Frontal cortex (tissue), 4 donors: Measurements from ENCODE around the gene MKNK2. TPM values are rescaled to one million over a fixed set of nuclear protein-coding genes. Genes with fewer than 3 reads are reported as not detected.

Experiments used
- DNase-seq, 2 donors: peaks; one replicate each; pipeline ENCODE4 v3.0.0; 2012; ENCODE audit warnings: low spot score in 2 of 2
- FAIRE-seq: peaks from 2 replicates; lab custom pipeline; 2012; peaks lifted over from hg19 to GRCh38; lab: Jason Lieb, UNC
- total RNA-seq: library from RNA; depleted of rRNA; stranded (reverse); fragments of >200 nt; gene quantifications from one replicate; pipeline ENCODE4 v1.2.3, GENCODE V29; 2014
- donor health status: control.
- donor health status: control.
- donor health status: control.

MKNK2 gene
- total RNA-seq, 1 donor from 2014 or later, result 18.3 TPM

- no peak for FAIRE-seq
- DNase-seq, result peak in 1 of 2 donors; percentile 73
Measured at GRCh38 chr19:2060884-2061494, 9.9 kb upstream of the MKNK2 start.

DNA sequence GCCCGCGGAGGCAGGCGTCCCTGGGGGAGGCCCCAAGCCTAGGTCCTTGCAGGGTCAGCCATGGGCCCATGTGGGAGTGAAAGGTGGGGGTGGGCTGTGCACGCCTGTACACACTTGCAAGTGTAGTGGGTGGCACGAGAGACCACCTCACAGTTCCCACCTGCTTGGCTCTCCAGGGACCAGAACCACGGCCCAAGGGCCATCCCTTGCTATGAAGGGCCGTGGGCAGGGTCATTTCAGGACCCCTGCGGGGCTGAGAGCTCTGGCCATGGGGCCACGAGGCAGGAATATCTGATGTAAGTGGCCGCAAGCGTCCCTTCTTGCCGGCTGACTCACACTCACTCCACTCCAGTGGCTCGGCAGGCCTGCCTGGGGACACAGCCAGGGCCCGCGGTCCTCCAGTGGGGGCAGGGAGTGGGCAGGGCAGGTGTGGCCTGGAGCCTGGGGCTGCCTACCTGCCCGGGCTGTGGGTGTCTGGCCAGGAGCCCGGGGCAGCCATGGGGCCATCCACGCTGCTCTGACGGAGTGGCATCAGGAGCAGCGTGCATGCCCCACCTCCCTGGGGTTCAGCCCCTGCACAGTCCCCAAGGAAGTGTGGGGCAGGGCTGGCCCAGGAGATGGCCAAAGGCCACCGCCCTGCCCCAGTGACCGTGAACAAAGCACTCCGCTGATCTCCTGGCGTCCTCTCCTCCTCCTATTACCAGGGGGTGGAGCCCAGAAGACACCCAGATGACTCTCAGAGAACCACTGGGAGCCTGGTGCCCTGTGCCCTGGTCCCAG lies 8.6 kb upstream of the MKNK2 start:
- no peak for FAIRE-seq
- DNase-seq, result no peak

- no peak for FAIRE-seq
- no peak for DNase-seq
Measured at GRCh38 chr19:2058570-2059421, 7.8 kb upstream of the MKNK2 start.

DNA sequence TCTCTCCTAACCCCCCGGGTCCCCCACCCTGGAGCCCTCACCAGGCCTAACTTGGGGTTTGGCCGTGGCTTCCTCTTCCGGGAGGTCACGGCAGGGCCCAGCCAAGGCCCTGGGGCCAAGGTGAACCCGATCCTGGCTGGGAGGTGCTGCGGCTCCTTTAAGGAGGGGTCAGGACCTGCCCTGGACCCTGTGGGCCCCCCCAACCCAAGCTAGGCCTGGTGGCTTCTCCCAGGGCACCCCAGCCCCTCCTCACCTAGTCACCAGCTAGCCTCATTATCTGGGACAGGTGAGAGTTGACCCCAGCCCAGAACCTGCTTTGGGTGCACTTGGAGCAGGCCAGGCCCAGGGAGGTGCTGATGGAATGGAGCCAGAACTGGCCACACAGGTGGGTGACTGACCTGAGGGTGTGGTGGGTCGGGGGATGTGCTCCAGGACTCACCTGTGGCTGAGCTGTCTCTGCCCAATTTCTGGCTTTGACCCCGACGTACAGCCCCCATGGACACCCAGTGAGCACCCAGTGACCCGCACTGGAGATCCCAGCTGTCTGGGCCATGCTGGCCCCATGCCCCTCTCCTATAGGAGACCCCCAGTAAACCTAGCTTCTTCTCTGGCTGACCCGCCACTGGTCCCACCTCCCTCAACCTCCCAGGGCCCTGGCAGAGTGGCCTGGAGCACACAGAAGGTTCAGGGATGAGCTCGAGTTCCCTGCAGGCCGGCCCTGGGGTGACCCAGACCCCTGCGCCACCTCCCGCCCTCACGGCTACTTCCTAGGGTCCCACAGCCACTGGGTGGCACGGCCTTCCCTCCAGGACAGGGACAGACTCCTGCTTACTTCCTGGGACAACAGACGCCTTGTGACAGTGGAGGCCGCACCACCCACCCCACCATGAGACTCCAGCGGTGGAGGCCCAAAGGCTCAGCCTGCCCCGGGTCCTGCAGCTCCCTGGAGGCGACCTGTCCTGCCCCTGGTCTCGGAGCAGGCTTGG lies 6.7 kb upstream of the MKNK2 start:
- no peak for FAIRE-seq

DNA sequence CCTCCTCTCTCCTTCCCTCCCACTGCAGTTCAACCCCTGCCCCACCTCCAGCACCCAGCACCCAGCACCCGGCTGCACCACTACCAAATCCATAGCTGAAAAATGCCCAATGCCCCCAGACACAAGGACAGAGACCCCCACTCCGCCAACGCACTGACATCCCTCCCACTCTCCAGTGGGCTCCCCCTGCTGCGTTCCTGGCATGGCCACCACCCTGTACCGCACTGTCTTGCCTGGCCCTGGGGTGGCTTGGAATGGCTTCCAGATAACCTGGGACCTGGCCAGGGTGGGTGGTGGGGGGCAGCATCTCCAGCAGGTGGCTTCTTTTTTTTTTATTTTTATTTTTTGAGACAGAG lies 5.8 kb upstream of the MKNK2 start:
- DNase-seq (no peak), FAIRE-seq (no peak)

More for the DNA sequence above, 6.7 kb upstream of the MKNK2 start:
- no peak for DNase-seq

DNA sequence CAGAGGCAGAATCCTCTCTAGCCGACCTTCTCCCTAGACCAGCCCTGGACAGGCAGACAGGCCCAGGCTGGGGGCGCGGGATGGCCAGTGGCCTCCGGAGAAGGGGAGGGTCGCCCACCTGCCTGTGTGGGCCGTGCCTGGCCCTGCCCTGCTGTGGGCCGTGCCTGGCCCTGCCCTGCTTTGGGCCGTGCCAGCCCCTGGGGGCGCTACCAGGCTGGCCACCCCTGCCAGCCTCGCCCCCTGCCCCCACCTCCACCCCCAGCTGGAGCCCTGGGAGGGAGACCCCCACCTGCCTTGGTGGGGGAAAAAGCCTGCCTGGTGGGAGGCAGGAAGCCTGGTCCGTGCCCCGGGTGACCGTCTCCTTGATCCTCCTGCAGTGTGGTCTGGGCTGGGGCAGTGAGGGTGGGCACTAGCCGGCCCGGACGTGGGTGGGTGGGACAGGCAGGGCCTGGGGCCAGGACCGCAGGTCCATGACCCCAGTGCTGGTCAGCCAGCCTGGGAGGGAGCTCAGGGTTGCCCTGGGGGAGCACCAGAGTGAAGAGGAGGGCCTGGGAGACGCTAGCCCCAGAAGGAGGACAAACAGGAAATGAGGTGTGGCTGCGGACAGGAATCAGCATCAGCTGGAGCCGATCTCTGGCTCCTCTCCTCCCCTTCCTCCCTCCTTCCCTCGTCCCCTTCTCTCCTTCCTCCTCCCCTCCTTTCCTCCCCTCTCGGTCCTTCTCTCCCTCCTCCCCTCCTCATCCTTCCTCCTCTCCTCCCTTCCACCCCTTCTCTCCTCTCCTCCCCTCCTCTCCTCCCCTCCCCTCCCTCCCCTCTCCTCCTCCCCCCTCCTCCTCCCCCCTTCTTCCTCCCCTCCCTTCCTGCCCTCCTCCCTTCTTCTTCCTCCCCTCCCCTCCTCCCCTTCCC lies 5.1 kb upstream of the MKNK2 start:
- FAIRE-seq (no peak), DNase-seq (no peak)

GRCh38 chr19:2054763-2055162 lies 3.7 kb upstream of the MKNK2 start:
- DNase-seq (no peak), FAIRE-seq (no peak)

GRCh38 chr19:2053601-2054389 lies 2.8 kb upstream of the MKNK2 start:
- DNase-seq, result no peak
- FAIRE-seq, result no peak

- DNase-seq, result no peak
- no peak for FAIRE-seq
Measured at GRCh38 chr19:2051773-2052704, 995 bp upstream of the MKNK2 start.

DNA sequence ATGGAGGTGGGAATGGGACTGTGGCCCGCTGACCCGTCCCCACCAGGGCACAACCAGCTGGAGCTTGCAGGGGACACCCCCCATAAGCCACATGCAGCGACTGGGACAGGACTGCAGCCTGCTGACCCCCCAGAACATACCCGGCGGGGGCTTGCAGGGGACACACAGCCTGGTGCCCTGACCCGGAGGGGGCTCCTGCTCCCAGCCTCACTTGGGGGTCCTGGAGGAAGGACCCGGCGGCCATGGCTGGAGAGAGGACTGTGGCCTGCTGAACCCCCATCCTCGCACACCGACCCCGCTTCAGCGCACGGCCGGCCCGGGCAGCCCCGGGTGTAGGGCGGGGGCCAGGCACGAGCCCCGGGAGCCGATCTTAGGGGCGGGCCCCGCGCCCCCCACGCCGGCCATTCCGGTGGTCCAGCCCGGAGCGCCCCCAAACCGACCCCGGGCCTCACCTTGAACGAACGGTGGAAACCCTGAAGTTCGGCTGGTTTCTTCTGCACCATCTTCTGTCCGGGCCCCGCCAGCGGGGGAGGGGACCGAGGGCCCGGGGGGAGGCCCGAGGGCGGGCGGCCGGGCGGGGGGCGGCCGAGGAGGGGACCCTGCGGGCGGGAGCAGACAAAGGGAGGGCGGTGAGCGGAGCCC lies 574 bp downstream of the MKNK2 start:
- DNase-seq (no peak), FAIRE-seq (no peak)

DNA sequence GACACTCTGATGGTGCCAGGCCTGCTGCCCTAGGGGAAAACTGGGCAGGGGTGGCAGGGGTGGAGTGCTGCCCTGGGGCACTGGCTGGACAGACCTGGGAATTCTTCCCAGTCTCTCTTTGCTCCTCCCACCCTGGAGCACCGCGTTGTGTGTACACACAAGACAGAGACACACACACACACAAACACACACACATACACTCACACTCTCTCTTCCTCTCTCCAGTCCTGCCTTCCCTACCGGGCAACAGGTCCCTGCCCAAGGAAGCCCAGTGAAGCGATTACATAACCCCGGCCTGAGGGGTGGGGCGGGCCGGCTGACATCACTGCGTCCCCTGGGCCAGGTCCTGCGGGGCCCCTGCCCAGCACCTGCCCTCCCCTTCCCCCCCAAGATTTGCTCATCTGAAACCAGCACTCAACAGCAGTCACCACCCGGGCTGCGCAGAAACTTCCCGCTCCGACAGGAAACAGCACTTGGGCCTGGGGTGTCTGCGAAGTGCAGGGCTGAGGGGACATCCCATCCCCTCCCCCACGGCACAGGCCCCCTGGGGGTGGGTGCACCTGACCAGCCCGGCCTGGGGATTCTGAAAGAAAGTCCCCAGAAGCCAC lies 1.2 kb downstream of the MKNK2 start:
- DNase-seq, result peak; percentile 79 to 82
- no peak for FAIRE-seq

- FAIRE-seq (no peak), DNase-seq (peak; percentile 62 to 72)
Measured at GRCh38 chr19:2048959-2049740, 1.9 kb downstream of the MKNK2 start.

- DNase-seq, result no peak
- no peak for FAIRE-seq
Measured at GRCh38 chr19:2048104-2048958, 2.7 kb downstream of the MKNK2 start.

DNA sequence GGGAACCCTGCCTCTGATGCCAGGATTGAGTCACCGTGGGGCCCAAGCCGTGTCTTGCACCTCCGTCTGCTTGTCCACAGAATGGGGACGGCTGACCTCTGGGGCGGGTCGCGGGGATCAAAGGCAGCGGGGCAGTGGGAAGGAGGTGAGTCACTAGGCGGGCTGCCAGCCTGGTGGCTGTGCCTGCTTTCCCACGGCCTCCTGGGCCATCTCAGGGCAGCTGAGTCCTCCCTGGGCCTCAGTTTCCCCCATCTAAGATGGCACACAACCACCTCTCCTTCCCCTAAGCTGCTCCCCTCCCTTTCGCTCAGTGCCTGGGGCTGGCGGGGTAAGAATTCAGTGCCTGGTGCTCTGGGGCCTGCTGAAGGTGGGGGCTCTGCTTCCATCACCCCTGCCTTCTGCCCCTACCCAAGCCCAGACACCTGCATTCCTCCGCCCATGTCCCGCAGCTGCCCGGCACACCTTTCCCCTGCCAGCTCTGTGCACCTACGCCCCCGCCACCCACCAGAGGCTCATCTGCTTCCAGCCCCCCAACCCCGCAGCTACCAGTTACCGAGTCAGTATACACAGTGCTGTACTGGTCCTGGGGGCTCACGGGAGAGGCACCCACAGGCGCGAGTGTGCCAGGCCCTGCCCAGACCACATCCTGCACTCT lies 3.5 kb downstream of the MKNK2 start:
- DNase-seq (no peak), FAIRE-seq (no peak)
